Stimulated activated CD4-positive, alpha-beta T cell treated with anti-CD3 and anti-CD28 coated beads, Interleukin-12 subunit alpha, Interleukin-12 subunit beta, amount 100 ng/mL, for 4 hours (primary cell): Measurements from ENCODE around the gene LDB2.
"Not testable (repeated sequence)": the region's sequence is repeated elsewhere in the genome, so short reads cannot be mapped to it uniquely, and the experiment has no call there.

Source experiments
- DNase-seq: peaks from one replicate; pipeline ENCODE4 v3.0.0-alpha.2; 2020

Gene LDB2

GRCh38 chr4:16530688-16531635, 367.5 kb downstream of the LDB2 start:
- DNase-seq = no peak

GRCh38 chr4:16524911-16525554, 373.4 kb downstream of the LDB2 start:
- DNase-seq = no peak

- no peak for DNase-seq
Measured at GRCh38 chr4:16524406-16524805, 374.0 kb downstream of the LDB2 start.

- not testable (repeated sequence) for DNase-seq
Measured at GRCh38 chr4:16523526-16523925, 374.9 kb downstream of the LDB2 start.

GRCh38 chr4:16521156-16521915, 377.1 kb downstream of the LDB2 start:
- DNase-seq = no peak

GRCh38 chr4:16516796-16517439, 381.5 kb downstream of the LDB2 start:
- no peak for DNase-seq

- DNase-seq = no peak
Measured at GRCh38 chr4:16513876-16514275, 384.6 kb downstream of the LDB2 start.

GRCh38 chr4:16508968-16509367, 389.5 kb downstream of the LDB2 start:
- DNase-seq = no peak

GRCh38 chr4:16505726-16506125, 392.7 kb downstream of the LDB2 start:
- DNase-seq = no peak

- no peak for DNase-seq
Measured at GRCh38 chr4:16505267-16505666, 393.2 kb downstream of the LDB2 start.

- DNase-seq = no peak
Measured at GRCh38 chr4:16503421-16504100, 394.9 kb downstream of the LDB2 start.

GRCh38 chr4:16498978-16499377, 399.5 kb downstream of the LDB2 start:
- DNase-seq = no peak

- no peak for DNase-seq
Measured at GRCh38 chr4:16496501-16496900, 401.9 kb downstream of the LDB2 start.

- DNase-seq = no peak
Measured at GRCh38 chr4:16492872-16493271, 405.6 kb downstream of the LDB2 start.

- no peak for DNase-seq
Measured at GRCh38 chr4:16489226-16489625, 409.2 kb downstream of the LDB2 start.

GRCh38 chr4:16488084-16488483, 410.4 kb downstream of the LDB2 start:
- DNase-seq = no peak

GRCh38 chr4:16484711-16485110, 413.7 kb downstream of the LDB2 start:
- DNase-seq = no peak

- no peak for DNase-seq
Measured at GRCh38 chr4:16483540-16483939, 414.9 kb downstream of the LDB2 start.

GRCh38 chr4:16480011-16480410, 418.4 kb downstream of the LDB2 start:
- DNase-seq = no peak

- DNase-seq = no peak
Measured at GRCh38 chr4:16472537-16472936, 425.9 kb downstream of the LDB2 start.

GRCh38 chr4:16467061-16467460, 431.4 kb downstream of the LDB2 start:
- DNase-seq = no peak

GRCh38 chr4:16466581-16466980, 431.9 kb downstream of the LDB2 start:
- DNase-seq = no peak
